ENCODE measurements around the gene RIC8B.
A peak's percentile ranks its signal among the peaks of the same experiment; 100 is the strongest.

RIC8B gene

GRCh38 chr12:106758349-106759110 is 16.0 kb upstream of the RIC8B start:
- no peak for DNase-seq

DNA sequence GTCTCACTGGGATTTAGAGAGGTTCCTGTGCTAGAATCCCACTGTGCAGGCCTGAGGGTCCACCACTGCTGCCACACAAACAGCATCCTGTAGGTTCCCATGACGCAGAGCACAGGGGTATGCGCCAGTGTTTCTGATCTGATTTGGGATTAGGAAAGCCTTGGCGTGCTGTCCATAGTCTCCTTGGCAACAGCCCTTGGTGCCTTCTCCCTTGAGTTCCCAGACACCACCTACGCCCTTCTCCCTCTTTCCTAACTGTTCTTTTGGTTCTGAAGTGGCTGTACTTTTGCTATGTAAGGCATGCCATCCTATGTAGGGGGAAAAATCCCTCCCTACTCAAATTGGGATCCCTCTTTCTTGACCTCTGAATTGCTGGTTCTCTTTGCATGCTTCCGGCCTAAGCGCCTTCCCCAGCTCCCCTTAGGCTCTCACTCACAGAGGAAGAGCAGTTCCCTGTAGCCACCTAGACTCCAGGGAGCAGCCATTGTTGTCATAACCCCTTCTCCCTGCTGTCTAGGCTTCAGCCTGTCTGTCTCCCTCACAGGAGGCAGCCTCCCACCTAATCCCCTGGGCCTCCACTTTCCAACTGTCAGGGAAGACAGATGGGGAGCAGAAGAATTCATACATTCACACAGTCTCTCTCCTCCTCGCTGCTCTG is 14.8 kb upstream of the RIC8B start:
- no peak for DNase-seq

DNA sequence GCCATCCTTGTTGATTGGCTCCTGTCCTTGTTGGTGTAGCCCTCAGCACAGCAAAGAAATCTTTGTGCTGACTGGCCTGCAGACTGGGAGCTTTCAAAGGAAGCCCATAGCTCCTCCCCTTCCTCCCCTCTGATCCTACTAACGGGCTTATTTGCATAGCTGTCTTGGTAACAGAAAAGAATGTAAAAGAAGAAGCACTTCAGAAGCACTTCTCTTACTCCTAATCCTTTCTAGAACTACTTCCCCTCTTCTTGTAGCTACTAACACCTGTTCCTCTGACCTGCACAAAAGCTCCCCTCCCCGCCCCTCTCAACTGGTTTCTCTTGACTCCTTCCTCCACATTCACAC is 14.3 kb upstream of the RIC8B start:
- peak; percentile 59 for DNase-seq

GRCh38 chr12:106764220-106764619 is 10.3 kb upstream of the RIC8B start:
- DNase-seq, result no peak

DNA sequence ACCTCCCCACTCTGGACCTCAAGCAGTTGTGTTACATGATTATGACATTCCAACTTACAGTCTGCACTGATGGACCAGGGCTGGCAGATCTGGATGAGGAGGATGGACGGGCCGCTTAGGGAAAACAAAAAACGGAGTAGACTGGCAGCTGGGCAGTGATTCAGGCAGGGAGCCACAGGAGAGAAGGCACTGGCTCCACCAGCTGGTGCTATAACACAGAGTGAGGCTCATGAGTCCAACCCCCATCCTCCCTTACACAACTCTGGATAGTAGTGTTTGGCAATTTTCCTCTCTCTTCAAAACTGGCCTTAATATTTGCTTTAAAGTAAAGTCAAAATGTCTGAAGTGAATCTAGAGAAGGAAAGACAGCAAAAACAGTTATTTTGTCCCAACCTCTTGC is 9.7 kb upstream of the RIC8B start:
- DNase-seq, result no peak

- no peak for DNase-seq
These were observed 8.1 kb upstream of the RIC8B start for GRCh38 chr12:106766393-106766826.

- DNase-seq, result no peak
These were observed 7.3 kb upstream of the RIC8B start for GRCh38 chr12:106767206-106767605.

- no peak for DNase-seq
These were observed 6.3 kb upstream of the RIC8B start for GRCh38 chr12:106767954-106768822.

DNA sequence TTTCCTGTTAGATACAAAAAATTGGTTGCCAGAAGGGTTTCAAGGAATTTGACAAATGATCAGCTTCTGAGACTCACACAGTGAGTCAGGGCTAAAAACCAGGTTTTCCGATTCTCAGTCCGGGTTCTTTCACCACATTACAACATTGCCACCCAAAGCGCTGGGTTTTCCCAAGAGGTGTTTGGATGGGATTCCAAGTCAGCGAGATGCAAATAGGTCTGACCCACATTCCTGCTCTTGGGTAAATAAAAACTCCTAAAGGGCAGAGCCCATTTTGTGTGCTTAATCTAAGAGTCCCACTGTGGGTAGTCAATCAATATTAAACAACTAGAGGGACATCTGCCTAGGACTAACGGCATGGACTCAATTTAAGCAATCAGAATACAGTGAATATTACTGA is 5.4 kb upstream of the RIC8B start:
- no peak for DNase-seq

GRCh38 chr12:106769546-106769945 is 4.9 kb upstream of the RIC8B start:
- no peak for DNase-seq

DNA sequence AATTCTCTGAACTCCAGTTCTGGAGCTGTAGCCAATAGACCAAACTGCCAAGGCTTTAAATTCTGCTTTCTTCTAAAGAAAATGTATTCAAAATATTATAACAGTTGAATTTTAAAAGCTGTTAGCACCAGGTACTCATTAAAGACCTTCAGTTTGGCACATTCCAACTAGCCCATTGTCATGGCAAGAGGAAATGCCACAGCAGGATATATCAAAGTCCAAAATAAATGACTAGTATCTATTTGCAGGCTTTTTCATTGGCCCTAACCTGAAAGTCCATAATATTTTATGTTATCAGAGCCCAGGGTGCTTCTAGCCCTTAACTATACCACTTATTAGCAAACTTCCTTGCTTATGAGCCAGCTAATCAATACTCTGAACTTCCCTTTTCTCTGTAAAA is 3.1 kb upstream of the RIC8B start:
- DNase-seq, result no peak

DNA sequence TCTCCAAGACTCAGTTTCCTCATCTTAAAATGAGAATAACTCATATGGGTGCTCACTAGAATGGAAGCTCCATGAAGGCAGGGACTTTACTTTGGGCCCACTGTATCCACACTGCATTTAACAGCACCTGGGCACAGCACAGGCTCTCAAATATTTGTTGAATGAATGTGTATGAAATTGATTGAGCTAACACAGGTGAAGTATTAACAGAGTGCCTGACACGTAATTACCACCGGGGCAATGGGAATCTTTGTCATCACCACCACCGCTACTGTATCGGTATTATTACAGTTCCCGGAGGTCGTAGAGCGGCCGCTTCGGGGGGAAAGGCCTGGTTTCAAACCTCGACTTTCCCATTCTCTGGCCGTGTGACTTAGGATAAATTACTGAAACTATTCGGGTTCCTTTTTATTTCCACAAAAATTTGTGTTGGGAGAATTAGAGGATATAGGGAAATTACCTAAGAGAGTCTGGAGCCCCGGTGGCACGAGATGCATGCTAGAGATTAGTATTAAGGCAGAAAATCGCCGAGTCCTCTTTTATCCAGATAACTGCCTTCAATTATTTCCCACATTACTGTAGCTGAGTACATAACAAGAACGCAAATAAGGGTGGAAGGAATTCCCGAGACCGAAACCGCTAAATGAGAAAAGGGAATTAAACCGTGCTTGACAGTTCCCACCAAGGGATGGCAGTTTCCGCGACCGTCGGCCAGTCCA is 1.0 kb upstream of the RIC8B start:
- DNase-seq, result no peak

DNA sequence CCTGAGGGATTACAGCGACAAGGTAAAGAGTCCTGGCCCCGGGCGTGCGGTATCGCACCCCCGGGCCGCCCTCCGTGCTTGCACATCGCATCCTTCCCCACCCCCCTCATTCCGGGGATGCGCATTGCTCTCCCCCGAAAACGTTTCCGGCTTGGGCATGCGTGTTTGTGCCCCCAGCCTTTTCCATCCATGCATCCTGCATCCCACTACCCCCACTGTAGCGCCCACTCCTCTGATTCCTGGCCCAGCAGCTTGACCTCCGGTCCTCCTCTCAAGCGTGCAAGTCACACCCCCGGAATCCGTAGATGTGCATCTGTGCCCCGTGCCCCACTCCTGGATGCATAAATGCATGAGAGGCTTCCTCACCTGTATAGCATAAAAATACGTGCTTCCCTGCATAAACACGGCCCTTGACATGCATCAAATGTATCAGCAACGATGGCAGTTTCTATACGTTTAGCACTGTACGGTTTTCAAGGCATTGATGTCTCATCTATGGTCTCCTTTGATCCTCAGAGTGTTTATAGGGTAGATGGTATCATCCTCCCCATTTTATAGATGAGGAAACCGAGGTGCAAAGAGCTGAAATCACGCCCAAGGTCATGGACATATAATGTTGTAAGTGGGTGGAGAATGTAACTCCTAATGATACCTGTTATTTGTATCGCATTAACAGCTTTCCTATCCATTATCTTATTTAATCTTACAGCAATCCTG is 484 bp downstream of the RIC8B start:
- no peak for DNase-seq

DNA sequence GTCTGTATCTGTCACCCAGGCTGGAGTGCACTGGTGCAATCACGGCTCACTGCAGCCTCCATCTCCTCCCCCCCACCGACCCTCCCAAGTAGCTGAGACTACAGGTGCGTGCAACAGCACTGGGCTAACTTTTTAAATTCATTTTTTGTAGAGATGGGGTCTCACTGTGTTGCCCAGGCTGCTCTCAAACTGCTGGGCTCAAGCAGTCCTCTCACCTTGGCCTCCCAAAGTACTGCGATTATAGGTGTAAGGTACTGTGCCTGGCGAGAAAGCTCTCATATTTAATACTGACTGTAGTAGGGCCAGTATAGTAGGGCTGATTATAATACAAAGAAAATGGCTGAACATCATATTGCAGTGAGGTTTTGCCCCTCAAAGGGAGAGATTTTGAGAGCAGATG is 2.4 kb downstream of the RIC8B start:
- no peak for DNase-seq

GRCh38 chr12:106780010-106780631 is 5.6 kb downstream of the RIC8B start:
- no peak for DNase-seq

DNA sequence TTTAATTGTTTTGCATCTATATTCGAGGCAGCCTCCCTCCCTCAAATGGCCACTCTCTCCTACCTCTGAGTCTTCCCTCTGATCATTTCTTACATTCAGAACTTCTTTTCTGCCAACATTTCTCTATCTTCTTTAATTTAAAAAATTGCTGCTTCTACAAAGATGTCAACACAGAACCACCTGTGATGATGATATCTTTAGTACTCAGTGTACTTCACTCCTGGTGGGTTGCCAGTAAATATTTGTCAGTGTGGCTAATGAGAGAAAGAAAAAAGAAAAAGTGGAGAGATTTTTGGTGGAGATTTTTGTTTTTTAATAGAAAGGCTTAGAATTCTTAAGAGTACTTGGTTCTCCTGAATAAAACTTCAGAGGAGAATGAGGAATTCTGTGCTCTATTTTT is 8.1 kb downstream of the RIC8B start:
- DNase-seq, result no peak

- no peak for DNase-seq
These were observed 9.0 kb downstream of the RIC8B start for GRCh38 chr12:106783515-106783914.

DNA sequence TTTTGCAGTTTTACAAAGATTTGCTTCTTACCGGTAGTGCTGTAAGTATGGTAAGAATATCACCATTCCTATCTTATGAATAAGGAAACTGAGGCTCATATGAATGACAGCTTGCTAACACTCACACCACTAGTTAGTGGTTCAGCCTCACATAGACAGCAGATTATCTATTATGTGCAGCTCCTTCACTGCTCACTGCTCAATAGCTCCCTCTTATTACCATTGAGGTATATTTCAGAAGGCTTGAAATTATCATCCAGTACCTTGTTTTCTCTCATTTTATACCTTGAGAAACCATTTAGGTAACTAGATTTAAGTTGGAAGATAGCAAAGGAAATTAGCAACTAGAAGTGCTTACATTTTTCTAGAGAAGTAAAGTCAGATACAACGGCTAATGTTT is 15.5 kb downstream of the RIC8B start:
- DNase-seq, result peak; percentile 3

DNA sequence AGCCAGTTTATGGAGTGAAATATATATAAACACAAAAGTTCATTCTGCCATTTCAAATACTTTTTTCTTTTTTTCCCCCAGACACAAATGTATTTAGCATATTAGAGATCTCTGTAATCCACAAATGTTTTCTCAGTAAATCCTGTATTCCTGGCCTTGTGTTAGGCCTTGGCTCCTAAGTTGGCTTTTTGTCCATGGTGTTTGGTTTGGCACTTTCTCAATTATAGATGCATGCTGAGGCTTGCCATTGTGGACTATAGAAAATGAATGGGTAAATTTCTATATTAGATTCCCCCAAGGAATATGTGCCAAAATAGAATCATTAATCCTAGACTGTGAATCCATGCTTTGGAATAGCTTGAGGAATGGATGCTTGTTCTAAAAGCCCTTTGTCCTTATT is 17.0 kb downstream of the RIC8B start:
- DNase-seq, result no peak

DNA sequence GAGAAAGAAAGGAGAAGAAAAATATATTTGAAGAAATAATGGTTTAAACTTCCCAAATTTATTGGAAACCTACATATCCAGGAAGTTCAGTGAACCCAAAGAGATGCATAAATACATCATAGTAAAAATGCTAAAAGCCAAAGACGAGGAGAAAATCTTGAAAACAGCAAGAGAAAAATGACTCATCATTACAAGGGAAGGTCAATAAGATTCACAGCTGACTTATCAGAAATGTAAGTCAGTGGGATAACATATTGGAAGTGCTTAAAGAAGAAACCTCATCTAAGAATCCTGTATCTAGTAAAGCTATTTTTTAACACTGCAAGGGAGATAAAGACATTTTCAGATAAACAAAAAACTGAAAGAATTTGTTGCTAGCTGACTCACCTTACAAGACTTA is 19.9 kb downstream of the RIC8B start:
- no peak for DNase-seq

- DNase-seq, result no peak
These were observed 26.8 kb downstream of the RIC8B start for GRCh38 chr12:106801167-106801708.

All from CD4-positive, alpha-beta T cell treated with Interleukin-12 subunit alpha and Interleukin-12 subunit beta, for 1 hour (primary cell).